Ectodermal cell (in vitro differentiated cells): Measurements from ENCODE around the gene TNS4.

Experiments
- H3K27ac ChIP-seq: 2 replicates; pipeline ENCODE4 v1.7.0; 2013; ENCODE audit warnings: mild to moderate bottlenecking, low read depth, low read length; ENCODE audit not compliant: insufficient read depth, poor library complexity, severe bottlenecking
- H3K27me3 ChIP-seq: 2 replicates; pipeline ENCODE4 v1.7.0; 2013; ENCODE audit warnings: mild to moderate bottlenecking, low read length; ENCODE audit not compliant: insufficient read depth, control insufficient read depth, poor library complexity, severe bottlenecking
- H3K36me3 ChIP-seq: one replicate; pipeline ENCODE4 v1.7.0; 2013; ENCODE audit warnings: low read length; ENCODE audit not compliant: control insufficient read depth, insufficient read depth
- H3K4me1 ChIP-seq: one replicate; pipeline ENCODE4 v1.7.0; 2013; ENCODE audit warnings: low read length; ENCODE audit not compliant: control insufficient read depth, insufficient read depth
- H3K4me3 ChIP-seq: 2 replicates; pipeline ENCODE4 v1.7.0; 2013; ENCODE audit warnings: low read depth, low read length, control low read depth; ENCODE audit not compliant: insufficient read depth
- H3K9me3 ChIP-seq: 2 replicates; pipeline ENCODE4 v1.7.0; 2013; ENCODE audit warnings: mild to moderate bottlenecking, low read length, moderate library complexity; ENCODE audit not compliant: control insufficient read depth
- WGBS, 2 experiments: methylation state at CpG; one replicate each; pipeline ENCODE4 v1.1.7; 2013; ENCODE audit warnings: missing lambda C conversion rate in 2 of 2; 5-methylcytosine and 5-hydroxymethylcytosine counted together

The TNS4 gene

DNA sequence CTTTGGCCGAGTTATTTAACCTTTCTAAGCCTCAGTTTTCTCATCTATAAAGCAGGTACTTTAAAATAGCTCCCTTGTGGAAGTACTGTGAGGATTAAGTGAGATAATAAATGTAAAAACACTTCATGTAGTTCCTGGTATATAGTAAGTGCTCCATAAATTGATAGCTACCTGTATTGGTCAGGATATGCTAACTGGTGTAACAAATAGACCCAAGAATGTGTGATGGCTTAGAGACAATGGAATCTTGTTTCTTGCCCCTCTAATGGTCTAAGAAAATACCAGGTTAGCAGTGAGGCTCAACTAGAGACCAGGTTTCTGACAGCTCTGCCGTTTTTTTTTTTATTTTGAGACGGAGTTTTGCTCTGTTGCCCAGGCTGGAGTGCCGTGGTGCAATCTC is 34.0 kb upstream of the TNS4 start:
- H3K4me3 ChIP-seq = no peak overlapping the region
- no peaks in the 10 kb centered on the region for H3K9me3 ChIP-seq
- H3K27ac ChIP-seq = no peak overlapping the region
- no peaks in the 10 kb centered on the region for H3K4me1 ChIP-seq
- 89 to 93% methylated on average over 3 to 4 of the region's 4 CpGs for whole genome bisulfite sequencing, 2 experiments
- H3K36me3 ChIP-seq = no peaks in the 10 kb centered on the region
- H3K27me3 ChIP-seq = no peaks in the 10 kb centered on the region

DNA sequence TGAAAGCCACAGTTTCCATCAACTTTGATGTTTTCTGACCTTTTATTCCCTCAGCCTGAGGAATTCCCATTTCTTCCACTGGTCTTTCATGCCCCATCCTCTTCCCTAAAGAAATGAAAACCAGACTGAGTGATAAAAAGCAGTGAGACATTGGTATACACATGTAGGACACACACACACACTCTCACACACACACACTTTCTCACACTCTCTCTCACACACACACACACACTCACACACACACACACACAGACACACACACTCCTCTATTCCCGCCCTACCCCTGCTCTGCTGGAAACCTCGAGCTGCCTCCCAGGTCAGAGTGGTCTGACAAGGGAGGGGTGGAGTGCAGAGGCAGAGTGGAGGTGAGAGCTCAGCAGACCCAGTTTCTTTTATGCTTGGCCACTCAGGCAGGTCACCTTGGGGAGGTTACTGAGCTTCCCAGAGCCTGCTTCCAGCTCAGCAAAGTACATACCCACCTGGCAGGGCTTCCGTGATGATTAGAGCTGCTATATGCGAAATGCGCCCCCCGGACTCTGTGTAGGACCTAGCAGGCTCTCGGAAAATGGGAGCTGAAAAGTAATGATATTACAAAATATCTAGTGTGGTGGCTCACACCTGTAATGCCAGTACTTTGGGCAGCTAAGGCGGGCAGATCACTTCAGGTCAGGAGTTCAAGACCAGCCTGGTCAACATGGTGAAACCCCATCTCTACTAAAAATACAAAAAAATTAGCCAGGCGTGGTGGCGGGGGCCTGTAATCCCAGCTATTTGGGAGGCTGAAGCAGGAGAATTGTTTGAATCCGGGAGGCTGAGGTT is 33.2 kb upstream of the TNS4 start:
- Histone ChIP-seq H3K27ac (no peak overlapping the region), H3K4me3 (no peak overlapping the region), H3K27me3 (no peaks in the 10 kb centered on the region), H3K36me3 (no peaks in the 10 kb centered on the region), H3K4me1 (no peaks in the 10 kb centered on the region), H3K9me3 (no peaks in the 10 kb centered on the region)
- 84 to 88% methylated on average over 10 to 11 of the region's 11 CpGs for whole genome bisulfite sequencing, 2 experiments

DNA sequence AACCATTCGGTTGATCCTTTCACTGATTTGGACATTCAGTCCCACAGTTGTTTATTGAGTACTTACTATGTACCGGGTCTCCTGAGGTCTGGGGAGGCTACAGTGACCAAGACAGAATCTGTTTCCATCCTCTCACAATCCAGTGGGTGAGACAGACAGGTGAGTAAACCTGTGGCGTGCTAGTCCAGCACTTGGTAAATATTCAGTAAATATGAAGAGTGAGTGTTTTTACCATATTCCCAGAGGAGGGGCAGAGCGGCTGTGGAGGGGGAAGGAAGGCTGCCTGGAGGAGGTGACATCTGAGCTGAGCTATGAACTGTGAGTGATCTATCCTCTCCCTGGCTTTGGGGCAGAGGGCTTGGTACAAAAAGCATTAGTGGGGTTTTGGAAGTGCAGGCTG is 32.5 kb upstream of the TNS4 start:
- H3K4me3 ChIP-seq = no peak overlapping the region
- no peaks in the 10 kb centered on the region for H3K36me3 ChIP-seq
- H3K4me1 ChIP-seq = no peaks in the 10 kb centered on the region
- H3K27ac ChIP-seq = no peak overlapping the region
- 89 to 92% methylated on average over 4 of the region's 4 CpGs for WGBS, 2 experiments
- H3K27me3 ChIP-seq = no peaks in the 10 kb centered on the region
- no peaks in the 10 kb centered on the region for H3K9me3 ChIP-seq

DNA sequence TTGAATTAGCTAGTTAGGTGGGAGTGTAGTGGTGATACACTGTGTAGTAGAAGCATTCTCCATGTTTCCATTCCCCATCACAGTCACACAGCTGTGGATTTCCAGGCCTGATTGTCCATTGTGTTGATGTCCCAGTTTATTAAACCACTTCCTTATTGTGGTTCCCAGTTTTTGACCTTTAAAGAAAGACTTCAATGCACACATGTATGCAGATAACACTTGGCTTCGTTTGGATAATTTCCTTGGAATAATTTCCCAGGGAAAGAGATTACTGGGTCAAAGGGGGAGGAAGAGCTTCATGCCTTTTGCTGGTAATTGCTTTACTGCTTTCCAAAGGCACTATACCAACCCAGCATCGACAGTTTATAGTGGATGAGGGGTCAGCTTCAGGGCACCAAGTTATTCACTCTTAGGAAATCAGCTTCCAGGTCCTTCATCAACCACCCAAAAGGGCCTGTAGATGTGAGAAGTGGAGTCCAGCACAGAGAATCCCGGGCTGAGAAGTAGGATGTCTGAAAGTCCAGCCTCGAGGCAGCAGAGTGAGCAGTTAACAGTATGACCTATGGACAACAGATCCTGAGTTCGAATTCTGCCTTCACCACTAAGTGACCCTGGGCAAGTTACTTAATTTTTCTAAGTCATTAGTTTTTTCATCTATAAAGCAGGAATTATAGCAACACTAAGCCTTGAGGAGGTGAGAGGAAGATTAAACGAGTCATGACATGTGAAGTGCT is 31.3 kb upstream of the TNS4 start:
- 89% methylated on average over 6 of the region's 6 CpGs for WGBS, 2 experiments
- Histone ChIP-seq H3K4me3 (no peak overlapping the region), H3K36me3 (no peaks in the 10 kb centered on the region), H3K27ac (no peak overlapping the region), H3K4me1 (no peaks in the 10 kb centered on the region), H3K27me3 (no peaks in the 10 kb centered on the region), H3K9me3 (no peaks in the 10 kb centered on the region)

DNA sequence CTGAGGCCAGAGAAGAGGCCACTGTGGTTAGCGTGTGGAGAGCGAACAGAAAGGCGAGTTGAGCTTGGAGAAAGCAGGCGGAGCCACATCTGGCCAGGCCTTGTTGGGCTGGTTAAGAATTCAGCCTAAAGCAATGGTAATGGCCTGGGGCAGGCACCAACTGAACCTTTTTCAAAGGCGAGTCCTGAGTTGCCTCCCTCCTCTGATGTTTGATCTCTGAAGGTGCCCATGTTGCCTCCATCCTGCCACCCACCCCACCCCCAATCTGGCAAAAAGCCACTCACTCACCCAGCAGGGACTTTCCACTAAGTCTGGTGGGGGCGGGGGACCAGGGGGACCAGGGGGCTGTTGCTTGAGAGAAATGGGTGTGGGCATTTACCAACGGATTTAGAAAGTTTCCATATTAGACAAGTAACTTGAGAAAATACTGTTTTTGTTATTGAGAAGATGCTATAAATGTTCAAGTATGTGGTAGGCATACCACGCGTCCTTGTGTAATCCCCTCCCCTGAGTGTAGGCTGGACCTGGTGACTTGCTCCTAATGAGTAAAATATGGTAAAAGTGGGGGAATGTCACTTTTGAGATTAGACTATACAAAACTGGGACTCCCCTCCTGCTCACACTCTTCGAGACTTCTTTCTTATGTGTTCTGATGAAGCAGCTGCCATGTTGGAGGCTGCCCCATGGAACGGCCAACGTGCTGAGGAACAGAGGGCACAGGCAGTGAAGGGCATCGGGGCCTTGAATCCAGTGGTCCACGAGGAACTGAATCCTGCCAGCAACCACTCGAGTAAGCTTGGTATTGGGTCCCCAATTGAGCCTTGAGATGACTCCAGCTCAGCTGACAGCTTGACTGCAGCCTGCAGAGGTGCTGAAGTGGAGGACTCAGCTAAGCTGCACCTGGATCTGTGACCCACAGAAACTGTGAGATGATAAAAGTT is 29.9 kb upstream of the TNS4 start:
- 93% methylated on average over 15 of the region's 15 CpGs for WGBS, 2 experiments
- Histone ChIP-seq H3K36me3 (no peaks in the 10 kb centered on the region), H3K27me3 (no peaks in the 10 kb centered on the region), H3K4me3 (no peak overlapping the region), H3K27ac (no peak overlapping the region), H3K4me1 (no peaks in the 10 kb centered on the region), H3K9me3 (no peaks in the 10 kb centered on the region)

DNA sequence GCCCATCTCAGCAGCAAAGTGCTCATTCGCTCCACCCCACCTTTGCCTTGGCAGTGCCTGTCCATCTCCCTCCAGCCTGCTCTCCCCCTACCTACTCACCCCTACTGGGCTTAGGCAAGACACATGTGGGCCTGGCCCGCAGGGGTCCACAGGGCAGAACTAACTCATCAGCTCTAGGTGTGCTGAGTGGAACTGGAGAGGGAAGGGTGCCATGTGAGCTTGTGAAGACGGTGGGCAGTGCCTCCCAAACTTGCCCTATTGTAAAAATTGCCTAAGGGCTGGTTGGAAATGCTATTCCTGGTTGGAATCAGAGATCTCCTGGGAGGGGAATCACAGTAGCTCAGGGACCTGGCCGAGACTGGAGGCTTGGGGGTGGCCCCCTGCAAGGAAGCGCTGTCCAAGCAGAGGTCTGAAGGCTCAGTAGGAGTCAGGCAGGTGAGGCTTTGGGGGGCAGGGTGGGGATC is 29.1 kb upstream of the TNS4 start:
- Histone ChIP-seq H3K4me3 (no peak overlapping the region), H3K4me1 (no peaks in the 10 kb centered on the region), H3K27ac (no peak overlapping the region), H3K9me3 (no peaks in the 10 kb centered on the region), H3K27me3 (no peaks in the 10 kb centered on the region), H3K36me3 (no peaks in the 10 kb centered on the region)
- WGBS, 2 experiments = 87 to 91% methylated on average over 5 of the region's 5 CpGs

DNA sequence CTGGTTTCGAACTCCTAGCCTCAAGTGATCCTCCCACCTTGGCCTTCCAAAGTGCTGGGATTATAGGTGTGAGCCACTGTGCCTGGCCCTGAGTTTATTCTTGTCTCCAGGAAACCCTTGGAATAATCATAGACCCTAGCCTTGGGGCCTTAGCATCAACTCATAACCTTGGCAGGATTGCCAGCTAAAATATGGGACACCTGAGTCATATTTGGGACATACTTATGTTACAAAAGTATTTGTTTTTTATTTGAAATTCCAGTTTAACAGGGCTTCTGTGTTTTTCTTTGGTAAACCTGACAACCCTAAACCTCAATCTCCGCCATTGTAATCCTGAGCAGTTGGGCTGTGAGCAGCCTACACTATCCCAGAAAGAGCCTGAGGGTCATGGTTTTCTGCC is 28.6 kb upstream of the TNS4 start:
- no peak overlapping the region for H3K27ac ChIP-seq
- H3K9me3 ChIP-seq = no peaks in the 10 kb centered on the region
- WGBS, 2 experiments = 83 to 95% methylated on average over 2 of the region's 2 CpGs
- H3K36me3 ChIP-seq = no peaks in the 10 kb centered on the region
- no peaks in the 10 kb centered on the region for H3K27me3 ChIP-seq
- no peak overlapping the region for H3K4me3 ChIP-seq
- no peaks in the 10 kb centered on the region for H3K4me1 ChIP-seq

DNA sequence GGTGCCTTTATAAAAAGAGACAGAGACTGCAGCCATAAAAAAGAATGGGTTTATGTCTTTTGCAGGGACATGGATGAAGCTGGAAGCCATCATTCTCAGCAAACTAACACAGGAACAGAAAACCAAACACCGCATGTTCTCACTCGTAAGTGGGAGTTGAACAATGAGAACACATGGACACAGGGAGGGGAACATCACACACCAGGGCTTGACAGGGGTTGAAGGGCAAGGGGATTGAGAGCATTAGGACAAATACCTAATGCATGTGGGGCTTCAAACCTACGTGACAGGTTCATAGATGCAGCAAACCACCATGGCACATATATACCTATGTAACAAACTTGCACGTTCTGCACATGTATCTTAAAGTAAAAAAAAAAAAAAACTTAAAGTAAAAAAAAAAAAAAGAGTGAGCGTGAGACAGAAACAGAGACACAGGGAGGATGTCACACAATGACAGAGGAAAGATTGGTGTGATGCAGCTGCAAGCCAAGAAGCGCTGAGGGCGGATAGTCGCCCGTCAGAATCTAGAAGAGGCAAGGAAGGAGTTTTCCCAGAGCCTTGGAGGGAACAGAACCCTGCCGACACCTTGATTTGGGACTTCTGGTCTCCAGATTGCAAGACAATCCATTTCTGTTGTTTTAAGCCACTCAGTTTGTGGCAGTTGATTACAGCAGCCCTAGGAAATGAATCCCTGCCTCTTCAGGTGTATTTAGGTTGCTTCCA is 27.4 kb upstream of the TNS4 start:
- Histone ChIP-seq H3K27me3 (no peaks in the 10 kb centered on the region), H3K4me3 (no peak overlapping the region), H3K9me3 (no peaks in the 10 kb centered on the region), H3K4me1 (no peaks in the 10 kb centered on the region), H3K27ac (no peak overlapping the region), H3K36me3 (no peaks in the 10 kb centered on the region)
- 93 to 94% methylated on average over 9 of the region's 10 CpGs for WGBS, 2 experiments

DNA sequence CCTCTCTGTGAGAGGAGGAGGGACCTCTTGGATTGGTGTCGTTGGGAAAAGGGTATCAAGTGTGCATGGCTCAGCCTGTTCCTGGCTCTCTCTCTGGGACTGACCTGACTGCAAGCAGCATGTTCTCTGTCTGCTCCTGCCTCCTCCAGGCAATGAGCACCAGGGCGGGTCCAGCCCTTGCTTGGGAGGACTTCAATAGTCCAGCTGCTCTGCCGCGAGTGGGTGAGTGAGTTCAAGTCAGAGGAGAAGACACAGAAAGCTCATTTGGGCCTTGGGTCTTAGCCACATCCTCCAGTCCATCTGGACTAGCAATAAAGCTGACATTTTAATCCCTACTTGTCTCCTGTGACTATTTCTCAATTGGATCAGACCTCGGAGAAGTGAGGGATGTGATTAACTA is 25.2 kb upstream of the TNS4 start:
- no peaks in the 10 kb centered on the region for H3K4me1 ChIP-seq
- 85 to 88% methylated on average over 5 of the region's 5 CpGs for WGBS, 2 experiments
- H3K27ac ChIP-seq = no peak overlapping the region
- no peaks in the 10 kb centered on the region for H3K9me3 ChIP-seq
- H3K27me3 ChIP-seq = no peaks in the 10 kb centered on the region
- no peak overlapping the region for H3K4me3 ChIP-seq
- no peaks in the 10 kb centered on the region for H3K36me3 ChIP-seq
